ENCODE measurements around the gene NAA38.
A peak's percentile ranks its signal among the peaks of the same experiment; 100 is the strongest.

NAA38 gene

GRCh38 chr17:7839190-7839875, 18.0 kb downstream of the NAA38 start:
- no peak for DNase-seq

GRCh38 chr17:7838090-7839075, 19.0 kb downstream of the NAA38 start:
- DNase-seq, result no peak

- no peak for DNase-seq
Measured at GRCh38 chr17:7837408-7838088, 19.8 kb downstream of the NAA38 start.

GRCh38 chr17:7836596-7837407, 20.6 kb downstream of the NAA38 start:
- no peak for DNase-seq

- no peak for DNase-seq
Measured at GRCh38 chr17:7835814-7836595, 21.4 kb downstream of the NAA38 start.

GRCh38 chr17:7834957-7835813, 22.2 kb downstream of the NAA38 start:
- peak; percentile 84 for DNase-seq

- DNase-seq, result no peak
Measured at GRCh38 chr17:7834542-7834956, 22.8 kb downstream of the NAA38 start.

GRCh38 chr17:7833795-7834541, 23.4 kb downstream of the NAA38 start, which contains the start of gene KDM6B:
KDM6B (plus strand) TSS chr17:7834217; CDS start chr17:7845555, 11,338 bp downstream.
- DNase-seq, result peak; percentile 77

GRCh38 chr17:7833011-7833794, 24.2 kb downstream of the NAA38 start:
- no peak for DNase-seq

GRCh38 chr17:7832431-7832830, 24.9 kb downstream of the NAA38 start:
- DNase-seq, result no peak

GRCh38 chr17:7831233-7831632, 26.1 kb downstream of the NAA38 start:
- no peak for DNase-seq

GRCh38 chr17:7830616-7831015, 26.7 kb downstream of the NAA38 start:
- no peak for DNase-seq

GRCh38 chr17:7825206-7825990, 32.0 kb downstream of the NAA38 start:
- no peak for DNase-seq

GRCh38 chr17:7824021-7824924, 33.1 kb downstream of the NAA38 start:
- no peak for DNase-seq

GRCh38 chr17:7823581-7824001, 33.8 kb downstream of the NAA38 start:
- no peak for DNase-seq

GRCh38 chr17:7822126-7822525, 35.2 kb downstream of the NAA38 start:
- DNase-seq, result no peak

- DNase-seq, result no peak
Measured at GRCh38 chr17:7820231-7820630, 37.1 kb downstream of the NAA38 start.
